ENCODE results near the gene PPP1R3A.

PPP1R3A gene

GRCh38 chr7:113880559-113880958, 38.2 kb downstream of the PPP1R3A start:
- DNase-seq = no peak

DNA sequence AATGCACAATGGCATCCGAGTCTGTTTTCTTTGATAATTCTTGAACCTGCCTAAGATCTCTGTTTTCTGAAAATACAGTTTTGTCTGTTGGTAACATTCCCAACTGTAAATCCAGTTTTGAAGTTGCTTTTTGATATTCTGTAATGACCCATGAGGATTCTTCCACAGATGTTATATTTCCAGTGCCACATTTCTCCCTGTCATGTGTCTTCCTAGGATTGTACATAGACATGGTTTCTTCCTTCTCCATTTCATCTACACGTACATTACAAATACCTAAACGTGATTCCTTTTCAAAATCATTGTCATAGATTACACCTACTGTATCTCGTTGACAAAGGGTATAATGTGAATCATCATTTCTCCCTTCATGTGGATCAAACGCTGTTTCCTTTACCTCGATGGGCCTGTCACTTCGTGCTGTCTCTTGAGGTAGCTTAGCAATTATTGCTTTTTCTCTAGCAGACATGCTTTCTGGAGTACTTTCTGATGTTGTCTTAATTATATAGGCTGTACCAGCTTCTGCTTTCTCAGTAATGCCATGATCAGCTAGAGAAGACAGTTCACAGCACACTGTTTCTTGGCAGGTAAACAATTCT, 40.3 kb downstream of the PPP1R3A start:
- no peak for DNase-seq

- DNase-seq = no peak
Observed at GRCh38 chr7:113875224-113875623, 43.6 kb downstream of the PPP1R3A start.

- DNase-seq = no peak
Observed at GRCh38 chr7:113873554-113874151, 45.2 kb downstream of the PPP1R3A start.

DNA sequence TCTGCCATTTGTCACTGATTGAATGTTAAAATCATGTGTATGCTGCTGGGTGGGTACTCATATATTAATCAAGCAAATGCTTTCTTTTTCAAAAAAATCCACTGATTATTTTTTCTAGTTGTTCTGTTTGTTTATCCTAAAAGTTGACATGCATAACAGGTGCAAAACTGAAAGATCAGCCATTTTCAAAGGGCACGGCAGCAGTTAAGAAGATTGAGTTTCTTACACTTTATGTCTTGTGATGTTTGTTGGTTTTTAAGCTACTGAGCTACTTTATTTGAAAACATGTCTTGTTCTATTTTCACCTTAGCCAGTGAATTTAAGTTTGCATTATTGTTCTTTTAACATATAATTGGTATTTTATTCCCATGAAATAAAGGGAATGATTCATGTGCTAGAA, 45.8 kb downstream of the PPP1R3A start:
- DNase-seq = no peak

DNA sequence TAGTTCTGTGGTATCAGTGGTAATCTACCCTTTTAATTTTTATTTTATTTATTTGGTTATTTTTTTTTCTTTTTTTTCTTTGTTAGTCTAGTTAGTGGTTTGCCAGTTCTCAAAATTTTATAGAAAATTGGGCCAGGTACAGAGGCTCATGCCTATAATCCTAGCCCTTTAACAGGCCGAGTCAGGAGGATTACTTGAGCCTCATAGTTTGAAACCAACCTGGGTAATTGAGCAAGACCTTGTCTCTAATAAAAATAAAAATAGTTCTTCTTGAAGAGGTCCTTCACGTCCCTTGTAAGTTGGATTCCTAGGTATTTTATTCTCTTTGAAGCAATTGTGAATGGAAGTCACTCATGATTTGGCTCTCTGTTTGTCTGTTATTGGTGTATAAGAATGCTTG, 51.5 kb downstream of the PPP1R3A start:
- DNase-seq = no peak

GRCh38 chr7:113856010-113856409, 62.8 kb downstream of the PPP1R3A start:
- DNase-seq = no peak

DNA sequence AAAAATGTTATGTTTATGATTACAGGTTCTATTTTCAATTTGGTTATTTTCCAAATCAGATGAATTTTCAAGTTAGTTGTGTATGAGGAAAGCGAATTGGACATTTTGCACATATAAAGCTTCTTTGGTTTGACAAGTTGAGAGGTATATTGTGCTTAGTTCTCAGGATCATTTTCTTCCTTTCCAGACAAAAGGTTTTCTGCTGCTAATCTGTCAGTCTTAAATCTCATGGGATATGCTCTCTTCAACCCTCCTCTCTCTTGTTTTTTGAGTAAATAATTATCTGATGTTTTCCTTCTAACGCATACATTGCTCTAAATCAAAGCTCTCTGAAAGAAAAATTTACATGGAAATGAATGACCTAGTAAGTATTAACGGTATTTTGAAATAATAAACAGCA, 77.9 kb downstream of the PPP1R3A start:
- no peak for DNase-seq

DNA sequence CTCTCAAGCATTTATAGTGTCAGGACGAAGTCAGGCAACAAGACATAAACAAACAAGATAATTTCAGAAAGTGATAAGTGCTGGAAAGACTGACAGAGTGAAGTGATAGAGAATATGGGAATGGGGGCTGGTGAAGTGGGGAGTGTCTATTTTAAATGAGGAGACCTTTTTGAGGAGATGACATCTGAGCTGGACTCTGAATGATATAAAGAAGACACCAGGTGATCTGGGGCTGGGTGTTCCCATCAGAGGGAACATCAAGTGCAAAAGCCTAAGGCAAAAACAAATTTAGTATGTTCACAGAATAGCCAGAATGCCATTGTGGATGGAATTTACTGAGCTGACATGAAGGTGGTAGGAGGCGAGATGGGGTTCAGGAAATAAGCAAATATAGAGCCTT, 83.4 kb downstream of the PPP1R3A start:
- DNase-seq = no peak

GRCh38 chr7:113832196-113832745, 86.5 kb downstream of the PPP1R3A start:
- no peak for DNase-seq

DNA sequence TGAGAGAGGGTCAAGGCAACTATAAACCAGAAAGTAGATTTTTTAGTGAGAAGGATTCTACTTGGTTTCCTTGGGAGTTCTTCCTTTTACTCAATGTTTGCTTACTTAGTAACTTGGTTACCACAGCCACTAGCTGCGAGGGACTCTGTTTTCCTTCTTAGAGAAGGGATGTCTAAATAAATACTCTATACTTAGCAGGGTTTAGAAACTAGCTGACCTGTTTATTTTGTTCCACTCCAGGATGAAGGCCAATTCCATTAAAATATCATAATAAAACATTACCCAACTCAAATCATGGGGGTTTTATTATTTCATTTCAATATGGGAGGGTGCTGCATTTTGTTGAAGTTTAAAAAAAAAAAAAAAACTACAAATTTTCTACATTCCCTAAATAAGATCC, 87.3 kb downstream of the PPP1R3A start:
- DNase-seq = peak; percentile 16

- DNase-seq = no peak
Observed at GRCh38 chr7:113828581-113828980, 90.2 kb downstream of the PPP1R3A start.

Measured in amniotic stem cell (primary cell).